GM15510 (cell line): ENCODE measurements around the gene H3-3A.

ENCODE experiments used
- POLR2A ChIP-seq: IDR thresholded peaks from 3 replicates; pipeline ENCODE4 v1.6.1; 2011; ENCODE audit warnings: borderline replicate concordance; ENCODE audit not compliant: insufficient read length; ENCODE audit errors: extremely low read depth

Gene H3-3A

GRCh38 chr1:226062558-226063223 is at the start of gene H3-3A:
Gene H3-3A, plus strand, starts transcription at chr1:226062716. Its CDS starts 1,636 bp downstream, at chr1:226064352.
- TF ChIP-seq POLR2A = peak; percentile 95

- TF ChIP-seq POLR2A = no peak
Observed at GRCh38 chr1:226017070-226017469, 45.4 kb upstream of the H3-3A start.

GRCh38 chr1:226019572-226019971 is 42.9 kb upstream of the H3-3A start:
- no peak for TF ChIP-seq POLR2A

- TF ChIP-seq POLR2A = no peak
Observed at GRCh38 chr1:226021401-226021800, 41.1 kb upstream of the H3-3A start.

GRCh38 chr1:226021801-226022200 is 40.7 kb upstream of the H3-3A start:
- no peak for TF ChIP-seq POLR2A

- no peak for TF ChIP-seq POLR2A
Observed at GRCh38 chr1:226023735-226024134, 38.8 kb upstream of the H3-3A start.

GRCh38 chr1:226026833-226027232 is 35.7 kb upstream of the H3-3A start:
- no peak for TF ChIP-seq POLR2A

GRCh38 chr1:226027538-226028217 is 34.8 kb upstream of the H3-3A start:
- no peak for TF ChIP-seq POLR2A

- no peak for TF ChIP-seq POLR2A
Observed at GRCh38 chr1:226029093-226029496, 33.4 kb upstream of the H3-3A start.

GRCh38 chr1:226029568-226030225 is 32.8 kb upstream of the H3-3A start:
- no peak for TF ChIP-seq POLR2A

GRCh38 chr1:226033582-226033981 is 28.9 kb upstream of the H3-3A start:
- no peak for TF ChIP-seq POLR2A

GRCh38 chr1:226033991-226034390 is 28.5 kb upstream of the H3-3A start:
- no peak for TF ChIP-seq POLR2A

- TF ChIP-seq POLR2A = no peak
Observed at GRCh38 chr1:226034482-226034881, 28.0 kb upstream of the H3-3A start.

- TF ChIP-seq POLR2A = no peak
Observed at GRCh38 chr1:226035915-226036314, 26.6 kb upstream of the H3-3A start.

GRCh38 chr1:226038661-226039060 is 23.9 kb upstream of the H3-3A start:
- TF ChIP-seq POLR2A = no peak

- TF ChIP-seq POLR2A = no peak
Observed at GRCh38 chr1:226041419-226041818, 21.1 kb upstream of the H3-3A start.

GRCh38 chr1:226044514-226045101 is 17.9 kb upstream of the H3-3A start:
- TF ChIP-seq POLR2A = no peak
